GM10847 (cell line): Measurements from ENCODE around the gene GLB1L.

Source experiments
- POLR2A ChIP-seq: IDR thresholded peaks from 2 replicates; pipeline ENCODE4 v1.6.1; 2011; ENCODE audit not compliant: insufficient read length; ENCODE audit errors: extremely low read depth

The GLB1L gene

GRCh38 chr2:219220652-219221402 is 24.4 kb downstream of the GLB1L start:
- TF ChIP-seq POLR2A = no peak

GRCh38 chr2:219219784-219220532 is 25.3 kb downstream of the GLB1L start:
- TF ChIP-seq POLR2A = no peak

DNA sequence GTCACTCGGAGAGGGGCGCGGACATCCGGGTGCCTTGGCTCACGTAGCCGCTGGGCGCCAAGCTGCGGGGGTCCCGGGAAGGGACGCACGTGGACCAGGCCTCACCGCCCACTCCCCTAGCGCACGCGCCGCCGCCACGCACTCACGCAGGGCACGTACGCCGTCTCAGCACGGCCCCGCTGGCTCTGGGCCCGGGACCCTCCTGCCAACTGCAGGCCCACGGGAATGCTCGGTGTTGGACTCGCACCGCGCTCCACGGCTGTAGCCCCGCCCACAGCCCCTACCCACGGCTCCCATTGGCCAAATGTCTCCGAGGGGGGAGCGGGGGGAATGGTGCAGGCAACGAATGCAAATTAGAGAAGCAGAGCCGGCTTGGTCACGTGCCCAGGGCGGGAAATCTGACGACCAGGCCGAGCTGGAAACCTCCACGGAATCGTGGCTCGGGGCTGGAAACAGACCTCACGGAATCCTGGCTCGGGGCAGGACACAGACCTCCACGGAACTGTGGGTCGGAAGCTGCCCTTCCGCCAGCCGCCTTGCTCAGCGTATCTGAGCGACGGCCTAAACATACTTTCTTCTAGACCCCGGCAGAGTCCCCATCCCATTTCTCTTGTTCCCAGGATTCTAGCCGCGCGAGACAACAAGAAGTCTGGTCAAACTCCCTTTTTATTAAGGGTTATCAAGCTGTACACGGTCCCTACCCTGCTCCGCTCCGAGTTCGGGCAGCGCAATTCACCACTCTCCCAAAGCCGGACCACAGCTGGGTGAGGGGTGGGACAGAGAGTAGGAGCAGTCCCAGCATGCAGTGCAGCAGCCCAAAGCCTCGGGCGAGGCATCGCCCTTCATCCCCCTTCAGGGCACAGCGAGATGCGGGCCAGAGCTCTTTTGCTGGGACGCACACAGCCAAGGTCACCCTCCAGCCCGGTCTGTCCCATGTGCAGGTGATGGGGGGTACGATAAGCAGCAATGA is 26.2 kb downstream of the GLB1L start, which contains the start of gene ABCB6:
ABCB6 (minus strand) TSS at position 227 of the 970 bp plus-strand sequence. CDS start 285 bp downstream, outside the sequence.
- TF ChIP-seq POLR2A = peak; percentile 82

DNA sequence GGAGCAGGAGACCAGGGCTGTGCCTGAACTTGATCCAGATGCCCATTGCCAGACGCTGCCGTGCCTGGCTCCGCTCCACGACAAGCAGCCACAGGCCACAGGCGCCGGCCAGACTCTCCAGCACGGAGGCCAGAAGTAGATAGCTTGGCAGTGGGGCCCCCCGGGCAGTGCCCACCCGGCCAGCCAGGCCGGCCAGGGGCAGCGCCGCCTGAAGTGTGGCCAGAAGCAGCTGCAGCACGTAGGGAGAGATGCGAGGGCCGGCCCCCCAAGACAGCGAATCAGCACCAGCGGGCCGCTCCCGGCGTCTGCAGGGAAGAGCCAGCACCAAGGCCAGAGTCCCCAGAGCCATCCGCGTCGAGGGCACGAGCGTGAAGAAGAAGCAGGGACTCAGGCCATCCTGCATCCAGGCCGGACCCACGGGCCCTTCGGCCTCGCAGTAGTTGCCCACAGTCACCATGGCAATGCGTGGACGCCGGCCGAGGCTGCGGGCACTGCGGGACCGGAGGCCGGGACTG is 27.0 kb downstream of the GLB1L start:
- TF ChIP-seq POLR2A = no peak

DNA sequence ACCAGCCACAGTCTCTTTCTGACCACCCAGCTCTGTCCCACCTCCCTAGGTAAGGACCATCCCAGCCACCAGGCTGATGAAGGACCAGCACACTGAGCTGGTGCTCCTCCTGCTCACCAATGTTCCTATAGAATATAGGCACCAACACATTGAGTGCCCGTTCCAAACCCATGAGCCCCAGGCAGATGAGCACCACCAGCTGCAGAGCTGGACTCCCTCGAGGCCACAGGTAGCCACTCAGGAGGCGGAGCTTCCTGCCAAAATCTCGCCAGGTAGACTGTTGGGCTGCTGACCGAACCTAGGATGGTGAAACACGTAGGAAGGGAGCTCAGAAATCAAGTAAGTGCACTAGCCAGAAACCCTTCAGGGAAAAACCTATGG is 28.7 kb downstream of the GLB1L start:
- TF ChIP-seq POLR2A = no peak

- TF ChIP-seq POLR2A = no peak
Measured at GRCh38 chr2:219215871-219216534, 29.2 kb downstream of the GLB1L start.

DNA sequence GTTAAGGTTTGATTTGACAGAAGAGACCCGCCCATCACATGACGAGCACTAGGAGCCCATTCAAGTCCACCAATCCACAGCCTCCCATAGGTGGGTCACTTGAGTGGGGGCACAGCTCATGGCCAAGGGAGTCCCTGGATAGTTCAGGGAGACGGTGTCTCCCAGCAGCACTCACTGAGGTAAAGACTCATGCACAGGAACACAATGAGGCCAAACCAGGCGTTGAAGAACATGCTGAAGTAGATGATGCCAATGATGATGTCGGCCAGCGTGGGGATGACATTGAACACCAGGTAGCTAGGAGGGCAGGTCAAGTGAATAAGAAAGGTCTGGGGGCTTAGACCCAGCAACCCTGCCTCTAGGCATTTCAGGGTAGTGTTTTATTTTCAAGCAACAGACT is 30.5 kb downstream of the GLB1L start:
- TF ChIP-seq POLR2A = no peak

DNA sequence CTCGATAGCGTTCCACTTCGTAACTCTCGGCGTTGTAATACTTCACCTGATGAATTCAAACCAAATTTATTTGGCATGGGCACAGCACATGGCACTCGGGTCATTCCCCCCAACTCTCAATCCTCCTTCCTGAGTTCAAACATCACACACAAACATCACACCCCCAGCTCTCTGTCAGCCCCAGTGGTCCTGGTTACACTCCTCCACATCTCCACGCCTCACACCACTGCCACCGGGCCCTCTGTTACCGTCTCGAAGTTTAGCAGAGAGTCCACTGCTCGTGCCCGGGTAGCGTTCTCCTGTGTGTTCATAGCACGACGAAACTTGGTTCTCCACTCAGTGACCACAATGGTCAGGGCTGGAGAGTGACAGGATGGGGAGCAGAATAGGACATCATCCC is 31.1 kb downstream of the GLB1L start:
- TF ChIP-seq POLR2A = no peak

DNA sequence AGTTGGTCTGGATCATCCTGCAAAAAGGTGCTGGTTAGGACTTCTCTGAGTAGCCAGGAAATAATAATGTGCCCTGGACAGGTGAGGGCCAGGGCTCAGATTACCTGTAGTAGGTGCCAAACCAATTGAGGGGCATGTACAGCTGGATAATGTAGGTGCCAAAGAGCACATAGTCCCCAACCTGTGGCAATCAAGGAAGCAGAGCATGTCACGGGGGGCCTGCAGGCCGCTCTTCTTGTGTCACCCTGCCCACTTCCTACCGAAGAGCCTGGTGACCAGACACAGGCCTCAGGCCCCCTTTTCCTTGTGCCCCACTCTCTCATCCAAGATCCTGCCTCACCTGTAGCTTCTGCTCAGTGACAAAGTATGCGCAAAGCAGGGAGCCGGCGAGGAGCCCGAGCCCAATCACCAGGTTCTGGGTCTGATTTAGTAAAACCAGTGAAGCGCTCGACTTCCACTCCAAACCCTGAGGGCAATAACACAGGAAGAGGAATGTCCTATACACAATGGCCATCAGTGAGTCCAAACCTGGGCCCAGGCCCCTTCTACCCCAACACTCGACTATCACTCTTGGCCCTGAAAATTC is 31.7 kb downstream of the GLB1L start:
- TF ChIP-seq POLR2A = no peak

GRCh38 chr2:219213026-219213415 is 32.2 kb downstream of the GLB1L start:
- TF ChIP-seq POLR2A = no peak

DNA sequence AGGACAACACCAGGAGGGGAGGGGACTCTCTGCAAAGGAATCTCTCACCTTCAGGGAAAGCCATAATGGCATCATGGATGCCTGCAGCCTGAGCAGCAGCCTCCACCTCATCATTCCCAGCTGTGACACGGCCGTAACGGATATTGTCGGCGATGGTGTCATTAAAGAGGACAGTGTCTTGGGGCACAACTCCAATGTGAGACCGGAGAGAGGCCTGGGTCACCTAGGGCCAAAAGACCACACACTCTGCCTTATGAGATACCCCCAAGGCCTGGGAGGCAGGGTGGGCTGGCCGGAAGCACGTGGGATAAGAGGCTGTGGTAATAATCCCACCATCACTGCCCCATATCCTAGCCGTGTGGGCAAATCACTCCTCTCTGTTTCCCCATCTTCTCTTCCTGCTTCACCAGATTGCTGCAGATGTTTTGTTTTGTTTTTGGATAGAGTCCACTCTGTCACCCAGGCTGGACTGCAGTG is 34.3 kb downstream of the GLB1L start:
- no peak for TF ChIP-seq POLR2A

DNA sequence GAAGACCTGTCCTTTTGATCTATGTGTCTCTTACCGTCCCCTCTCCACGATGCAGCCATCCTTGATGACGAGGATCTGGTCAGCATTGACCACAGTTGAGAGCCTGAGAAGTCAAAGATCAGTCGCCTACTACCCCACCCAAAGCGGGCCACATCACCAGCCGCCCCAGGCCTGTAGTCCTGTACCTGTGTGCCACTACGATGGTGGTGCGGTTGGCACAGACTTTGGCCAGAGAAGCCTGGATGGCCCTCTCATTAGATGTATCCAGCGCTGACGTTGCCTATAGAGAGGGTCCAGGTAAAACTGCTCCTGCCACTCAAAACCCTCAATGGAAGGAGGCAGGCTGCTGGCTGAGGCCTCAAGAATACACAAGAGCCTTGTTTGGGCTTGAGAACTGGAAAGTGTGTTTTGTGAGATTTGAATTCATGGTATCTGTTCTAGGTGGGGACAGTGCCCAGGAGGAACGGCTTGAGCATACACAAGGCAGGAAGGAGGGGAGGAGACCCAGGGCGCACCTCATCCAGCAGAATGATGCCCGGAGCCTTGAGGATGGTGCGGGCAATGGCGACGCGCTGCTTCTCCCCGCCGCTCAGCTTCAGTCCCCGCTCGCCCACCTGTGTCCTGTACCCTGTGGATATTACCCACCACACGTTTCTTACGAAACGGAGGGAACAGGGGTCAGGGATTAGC is 34.9 kb downstream of the GLB1L start:
- TF ChIP-seq POLR2A = no peak
